ENCODE measurements around the gene HIVEP3.

Gene HIVEP3

DNA sequence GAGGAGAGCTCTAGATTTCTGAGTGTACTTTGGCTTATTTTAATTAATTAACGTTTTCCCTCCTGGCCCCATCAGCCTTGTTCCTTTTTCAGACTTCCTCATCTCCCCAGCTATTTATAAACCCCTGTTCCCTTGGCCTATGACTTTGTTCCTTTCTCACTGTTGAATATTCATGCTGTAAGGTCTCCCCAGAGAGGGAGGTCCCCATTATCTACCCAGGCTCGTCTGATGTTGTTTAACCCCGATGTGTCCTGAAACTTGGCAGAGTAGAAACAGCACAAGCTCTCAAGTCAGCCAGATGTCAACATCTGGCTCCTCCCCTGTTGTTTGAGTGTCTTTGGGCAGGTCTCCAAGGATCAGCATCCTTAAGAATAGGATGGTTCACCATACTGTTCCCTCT, 153.6 kb downstream of the HIVEP3 start:
- in situ Hi-C loops (cut with HindIII; ENCODE audit: low pct_ligation_motif_present, low pct_unique_long_range_greater_than_20kb, low sequenced_read_pairs) = no loop called here
- no peak for DNase-seq

DNA sequence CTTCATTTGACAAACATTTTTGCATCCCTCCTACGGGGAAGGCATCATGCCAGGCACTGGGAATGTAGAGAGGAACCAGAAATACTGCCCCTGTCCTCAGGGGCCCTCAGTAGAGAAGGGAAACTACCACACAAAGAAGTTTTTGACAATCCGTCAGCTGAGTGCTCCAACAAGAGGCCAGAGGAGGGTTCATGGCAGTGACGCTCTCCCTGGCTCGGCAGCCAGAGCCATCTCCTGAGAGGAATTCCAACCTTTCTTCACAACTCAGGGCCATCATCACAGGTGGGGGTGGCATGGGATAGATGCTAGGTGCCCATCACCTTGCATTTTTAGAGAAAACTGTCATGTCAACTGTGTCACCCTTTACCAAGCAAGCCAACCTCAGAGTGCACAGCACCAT, 154.1 kb downstream of the HIVEP3 start:
- no peak for DNase-seq

DNA sequence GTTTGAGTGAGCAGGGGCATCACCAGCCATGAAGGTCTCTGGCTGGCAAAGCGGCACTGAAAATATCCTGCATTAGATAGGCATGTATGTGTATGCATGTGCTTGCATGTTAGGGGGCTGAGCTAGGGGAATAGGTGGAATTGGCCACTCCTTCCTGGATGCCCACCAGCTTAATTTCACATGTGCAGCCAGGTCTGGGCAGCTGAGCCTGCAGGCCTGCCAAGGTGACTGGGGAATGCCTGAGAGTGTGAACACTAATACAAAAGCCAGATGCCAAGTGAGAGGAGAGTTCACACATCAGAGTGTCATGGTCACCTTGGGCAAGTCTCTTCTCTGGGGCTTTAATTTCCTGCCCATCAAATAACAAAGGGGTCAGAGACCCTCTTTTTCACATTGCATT, 155.9 kb downstream of the HIVEP3 start:
- DNase-seq = no peak
- in situ Hi-C loops (cut with HindIII; ENCODE audit: low pct_ligation_motif_present, low pct_unique_long_range_greater_than_20kb, low sequenced_read_pairs) = no loop called here

More for the DNA sequence above, 154.1 kb downstream of the HIVEP3 start:
- in situ Hi-C loops (cut with HindIII; ENCODE audit: low pct_ligation_motif_present, low pct_unique_long_range_greater_than_20kb, low sequenced_read_pairs) = no loop called here

DNA sequence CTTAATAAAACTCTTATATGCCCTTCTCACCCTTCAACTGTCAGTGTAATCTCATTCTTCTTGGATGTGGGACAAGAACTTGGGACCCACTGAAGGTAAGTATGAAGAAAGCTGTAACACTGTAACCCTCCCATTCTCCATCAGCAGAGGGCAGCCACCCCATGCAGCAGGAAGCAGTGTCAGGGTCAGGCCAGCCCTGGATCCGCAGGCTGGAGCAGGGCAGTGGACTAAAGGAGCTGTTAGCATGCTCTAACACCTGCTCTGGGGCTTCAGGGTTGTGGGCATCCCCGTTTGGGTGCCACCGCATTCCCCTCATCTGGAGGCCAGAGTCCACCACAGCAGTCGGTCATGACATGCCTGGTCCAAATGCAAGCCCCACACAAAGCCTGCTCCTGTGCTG, 156.5 kb downstream of the HIVEP3 start:
- in situ Hi-C loops (cut with HindIII; ENCODE audit: low pct_ligation_motif_present, low pct_unique_long_range_greater_than_20kb, low sequenced_read_pairs) = no loop called here
- DNase-seq = no peak

DNA sequence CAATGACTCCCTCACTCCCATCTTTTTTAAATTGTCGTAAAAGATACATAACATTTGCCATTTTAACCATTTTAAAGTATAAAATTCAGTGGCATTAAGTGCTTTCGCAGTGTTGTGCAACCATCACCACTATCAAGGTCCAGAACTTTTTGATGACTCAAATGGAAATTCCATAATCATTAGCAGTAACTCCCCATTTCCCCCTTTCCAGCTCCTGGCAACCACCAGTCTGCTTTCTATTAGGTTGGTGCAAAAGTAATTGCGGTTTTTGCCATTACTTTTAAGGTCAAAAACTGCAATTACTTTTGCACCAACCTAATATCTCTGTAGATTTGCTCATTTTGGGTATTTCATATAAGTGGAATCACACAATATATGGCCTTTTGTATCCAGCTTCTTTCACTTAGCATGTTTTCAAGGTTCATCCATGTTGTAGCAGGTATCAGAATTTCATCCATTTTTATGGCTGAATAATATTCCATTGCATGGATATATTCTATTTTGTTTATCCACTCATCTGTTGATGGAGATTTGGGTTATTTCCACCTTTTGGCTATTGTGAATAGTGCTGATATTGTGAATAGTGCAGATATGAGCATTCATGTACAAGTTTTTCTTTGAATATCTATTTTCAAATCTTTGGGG, 159.7 kb downstream of the HIVEP3 start:
- no peak for DNase-seq
- in situ Hi-C loops (cut with HindIII; ENCODE audit: low pct_ligation_motif_present, low pct_unique_long_range_greater_than_20kb, low sequenced_read_pairs) = no loop called here

DNA sequence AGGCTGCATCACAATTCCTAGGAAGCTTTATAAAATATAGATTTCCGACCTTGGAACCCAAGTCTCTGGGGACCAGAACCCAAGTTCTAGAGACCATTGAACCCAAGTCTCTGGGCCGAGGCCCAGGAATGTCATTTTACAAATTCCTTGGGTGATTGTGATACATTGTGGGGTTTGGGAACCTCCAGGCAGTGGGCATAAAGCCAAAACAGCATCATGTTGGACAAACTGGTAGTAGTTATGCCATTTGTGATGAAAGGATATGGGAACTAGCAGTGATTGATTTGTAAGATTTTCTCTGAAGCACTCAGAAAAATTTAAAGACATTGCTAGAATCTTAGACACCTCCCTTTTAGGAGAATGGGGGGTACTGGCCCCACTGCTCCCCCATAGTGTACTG, 160.2 kb downstream of the HIVEP3 start:
- no peak for DNase-seq
- in situ Hi-C loops (cut with HindIII; ENCODE audit: low pct_ligation_motif_present, low pct_unique_long_range_greater_than_20kb, low sequenced_read_pairs) = no loop called here

DNA sequence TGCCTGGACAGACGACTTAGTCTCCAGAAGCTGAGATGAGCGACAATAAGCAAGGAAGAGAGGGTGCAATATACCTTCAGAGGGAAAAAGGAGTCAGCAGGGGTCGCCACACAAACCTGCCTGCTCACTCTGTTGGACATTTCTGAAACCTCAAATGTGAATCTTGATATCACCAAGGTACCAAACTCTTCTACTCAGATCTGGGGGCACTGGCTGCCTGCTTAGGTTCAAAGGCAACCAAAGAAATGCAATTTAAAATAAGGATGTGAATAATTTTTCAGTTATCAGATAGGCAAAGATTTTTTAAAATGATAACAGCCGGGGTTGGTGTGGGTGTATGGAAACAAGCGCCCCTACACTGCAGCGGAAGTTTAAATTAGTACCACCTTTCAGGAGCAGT, 164.2 kb downstream of the HIVEP3 start:
- in situ Hi-C loops (cut with HindIII; ENCODE audit: low pct_ligation_motif_present, low pct_unique_long_range_greater_than_20kb, low sequenced_read_pairs) = no loop called here

DNA sequence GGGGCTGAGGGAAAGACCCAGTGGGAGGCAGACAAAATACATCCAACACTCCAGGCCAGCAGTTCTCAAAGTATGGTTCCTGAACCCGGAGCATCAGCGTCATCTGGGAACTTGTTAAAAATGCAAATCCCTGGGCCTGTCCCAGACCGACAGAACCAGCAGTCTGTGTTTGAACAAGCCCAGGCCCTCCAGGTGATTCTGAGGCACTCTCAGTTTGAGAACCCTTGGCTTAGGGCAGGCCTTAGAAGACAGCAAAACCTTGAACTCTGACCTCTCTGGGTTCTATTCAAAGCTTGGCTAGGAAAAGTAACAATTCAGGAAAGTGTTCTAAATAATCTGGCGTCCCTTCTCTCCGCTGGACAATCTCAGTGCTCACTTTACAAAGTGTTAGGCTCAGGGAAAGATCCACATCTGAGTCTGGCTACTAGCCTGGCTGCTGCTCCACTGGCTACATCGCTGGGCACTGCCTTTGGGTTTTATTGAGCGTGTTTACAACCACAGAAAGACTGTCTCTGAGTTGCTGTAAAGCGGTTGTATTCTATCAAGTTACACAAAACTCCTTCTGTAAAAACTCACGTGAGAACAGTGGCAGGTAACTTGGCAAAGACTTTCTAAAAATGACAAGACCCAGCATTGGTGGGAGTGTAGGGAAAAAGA, 166.1 kb downstream of the HIVEP3 start:
- DNase-seq = no peak
- in situ Hi-C loops (cut with HindIII; ENCODE audit: low pct_ligation_motif_present, low pct_unique_long_range_greater_than_20kb, low sequenced_read_pairs) = no loop called here

More for the DNA sequence above, 164.2 kb downstream of the HIVEP3 start:
- DNase-seq = no peak

DNA sequence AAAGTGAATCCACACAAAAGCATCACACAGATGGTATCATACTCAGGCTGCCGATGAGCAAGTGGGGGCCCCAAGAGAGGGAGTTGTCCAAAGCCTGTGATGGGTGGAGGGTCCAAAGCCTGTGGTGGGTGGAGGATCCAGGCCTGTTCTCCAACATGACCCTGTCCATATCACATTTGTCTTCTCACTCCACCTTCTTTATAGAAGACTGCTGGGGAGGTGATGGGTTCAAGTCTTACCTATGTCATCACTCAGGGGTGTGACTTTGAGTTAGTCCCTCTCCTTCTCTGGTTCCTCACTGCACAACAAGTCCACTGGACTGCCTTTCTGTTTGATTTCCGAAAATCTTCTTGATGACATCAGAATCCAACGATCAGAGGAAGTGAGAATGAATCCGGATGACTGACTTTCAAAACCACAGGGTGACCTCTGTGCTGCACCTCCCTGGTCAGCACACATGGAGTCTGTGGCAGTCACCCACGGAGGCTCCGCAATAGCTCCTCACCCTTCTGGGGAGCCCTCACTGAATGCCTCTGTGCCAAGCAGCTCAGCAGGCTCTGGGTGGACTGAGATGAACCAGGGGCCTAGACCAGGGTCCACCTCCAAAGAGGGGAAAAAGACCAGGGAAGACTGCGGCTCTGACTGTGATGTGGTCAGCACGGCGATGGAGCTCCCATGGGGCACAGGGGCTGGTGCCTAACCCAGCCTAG, 166.8 kb downstream of the HIVEP3 start:
- DNase-seq = peak; percentile 77
- in situ Hi-C loops (cut with HindIII; ENCODE audit: low pct_ligation_motif_present, low pct_unique_long_range_greater_than_20kb, low sequenced_read_pairs) = no loop called here

DNA sequence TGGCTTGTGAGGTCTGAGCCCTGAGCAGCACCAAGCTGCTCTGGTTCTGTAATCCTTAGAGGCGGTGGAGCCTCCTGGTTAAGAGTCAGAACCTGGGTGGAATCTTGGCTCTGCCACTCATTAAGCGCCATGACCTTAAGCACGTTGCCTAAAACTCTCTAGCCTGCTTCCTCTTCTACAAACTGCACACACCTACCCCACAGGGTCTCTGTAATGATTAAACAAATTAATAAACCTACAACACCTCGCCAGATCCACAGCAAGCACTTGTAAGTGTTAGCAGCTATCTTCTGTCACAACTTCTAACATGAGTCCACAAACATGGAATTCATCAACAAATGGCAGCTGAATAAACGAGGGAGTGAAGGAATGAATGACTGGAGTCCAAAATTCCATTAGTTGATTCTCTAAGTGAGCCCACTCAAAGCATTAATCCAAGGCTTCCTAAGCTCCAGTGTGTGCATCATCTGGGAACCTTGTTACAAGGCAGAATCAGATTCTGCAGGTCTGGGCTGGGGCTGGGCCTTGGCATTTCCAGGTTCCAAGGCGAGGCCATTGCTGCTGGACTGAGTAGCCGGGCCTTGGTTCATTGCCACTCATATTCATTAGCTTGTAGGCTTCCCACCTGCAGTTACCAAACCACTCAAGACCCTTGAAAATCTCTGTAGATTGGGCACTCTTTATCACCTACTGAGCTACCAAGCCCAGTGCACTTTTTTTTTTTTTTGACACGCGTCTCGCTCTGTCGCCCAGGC, 168.6 kb downstream of the HIVEP3 start:
- in situ Hi-C loops (cut with HindIII; ENCODE audit: low pct_ligation_motif_present, low pct_unique_long_range_greater_than_20kb, low sequenced_read_pairs) = no loop called here
- DNase-seq = no peak

DNA sequence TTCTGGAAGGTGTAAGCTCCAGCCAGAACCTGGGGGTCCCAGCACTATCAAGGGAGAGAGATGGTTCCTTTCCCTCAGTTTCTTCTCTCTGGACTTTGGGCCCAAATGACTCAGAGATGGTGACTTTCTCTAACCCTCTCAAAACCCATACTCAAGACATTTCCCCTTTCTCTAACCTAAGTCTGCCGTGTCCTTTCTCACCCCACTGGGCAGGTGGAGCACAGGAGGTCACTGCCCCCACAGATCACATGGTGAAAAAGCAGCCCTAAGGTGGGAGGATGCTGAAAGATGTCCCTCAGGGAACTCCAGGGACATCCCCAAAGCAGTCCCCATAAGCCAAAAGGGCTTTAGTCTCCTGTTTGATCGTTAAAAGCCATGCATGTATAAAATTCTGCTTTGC, 173.7 kb downstream of the HIVEP3 start:
- DNase-seq = no peak
- in situ Hi-C loops (cut with HindIII; ENCODE audit: low pct_ligation_motif_present, low pct_unique_long_range_greater_than_20kb, low sequenced_read_pairs) = no loop called here

DNA sequence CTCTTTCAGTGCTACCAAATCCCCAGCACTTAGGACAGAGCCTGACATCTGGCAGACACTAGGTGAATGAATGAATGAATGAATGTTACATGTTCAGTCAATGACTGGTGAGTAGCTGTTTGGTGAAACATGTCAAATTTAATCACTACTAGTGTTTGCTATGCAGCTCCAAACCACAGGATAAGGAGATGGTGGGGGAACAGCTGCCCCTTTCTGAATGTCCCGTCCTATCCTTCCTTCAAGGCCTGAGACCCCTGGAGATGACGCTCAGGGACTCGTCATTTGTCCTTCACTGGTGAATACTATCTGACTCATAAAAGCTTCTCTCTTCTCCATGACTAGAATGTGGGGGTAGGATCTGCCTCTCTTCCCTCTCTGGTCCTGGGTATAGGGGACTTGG, 175.4 kb downstream of the HIVEP3 start:
- DNase-seq = no peak
- in situ Hi-C loops (cut with HindIII; ENCODE audit: low pct_ligation_motif_present, low pct_unique_long_range_greater_than_20kb, low sequenced_read_pairs) = no loop called here

DNA sequence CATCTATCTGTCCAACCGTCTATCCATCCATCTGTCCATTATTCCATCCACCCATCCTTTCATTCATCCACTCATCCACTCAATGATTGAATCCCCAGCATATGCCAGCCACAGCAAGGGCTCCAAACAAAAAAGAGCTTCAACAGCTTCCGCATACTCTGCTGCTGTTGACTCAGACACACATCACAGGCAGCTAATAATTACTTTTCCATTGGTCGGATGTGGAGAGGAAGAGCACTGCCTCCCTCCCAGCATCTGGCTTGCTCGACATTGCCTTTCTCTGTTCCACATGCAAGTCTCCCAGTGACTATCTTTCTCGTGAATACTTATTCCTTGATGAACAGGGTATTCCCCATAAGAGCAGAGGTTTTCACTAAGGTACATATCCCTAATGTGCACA, 176.5 kb downstream of the HIVEP3 start:
- DNase-seq = peak; percentile 77
- in situ Hi-C loops (cut with HindIII; ENCODE audit: low pct_ligation_motif_present, low pct_unique_long_range_greater_than_20kb, low sequenced_read_pairs) = no loop called here

DNA sequence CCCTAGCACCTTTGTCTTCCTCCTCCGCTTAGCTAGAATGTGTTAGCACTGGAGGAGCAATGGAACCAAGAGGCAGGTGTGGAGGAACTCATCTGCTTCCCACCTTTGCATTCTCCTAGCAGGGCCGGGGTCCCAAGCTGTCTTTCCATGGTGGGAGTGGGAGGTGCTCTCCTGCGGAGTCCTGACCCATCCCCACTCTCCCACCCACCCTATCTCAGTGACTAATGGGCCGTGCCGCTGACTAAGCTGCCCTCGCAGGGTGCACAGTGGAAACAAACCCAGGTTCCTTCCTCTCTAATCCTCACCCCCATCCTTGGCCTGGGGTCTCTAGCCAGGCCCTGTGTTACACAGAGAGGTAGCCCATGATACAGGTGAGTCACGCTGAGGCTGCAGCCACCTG, 177.5 kb downstream of the HIVEP3 start:
- in situ Hi-C loops (cut with HindIII; ENCODE audit: low pct_ligation_motif_present, low pct_unique_long_range_greater_than_20kb, low sequenced_read_pairs) = no loop called here
- no peak for DNase-seq

DNA sequence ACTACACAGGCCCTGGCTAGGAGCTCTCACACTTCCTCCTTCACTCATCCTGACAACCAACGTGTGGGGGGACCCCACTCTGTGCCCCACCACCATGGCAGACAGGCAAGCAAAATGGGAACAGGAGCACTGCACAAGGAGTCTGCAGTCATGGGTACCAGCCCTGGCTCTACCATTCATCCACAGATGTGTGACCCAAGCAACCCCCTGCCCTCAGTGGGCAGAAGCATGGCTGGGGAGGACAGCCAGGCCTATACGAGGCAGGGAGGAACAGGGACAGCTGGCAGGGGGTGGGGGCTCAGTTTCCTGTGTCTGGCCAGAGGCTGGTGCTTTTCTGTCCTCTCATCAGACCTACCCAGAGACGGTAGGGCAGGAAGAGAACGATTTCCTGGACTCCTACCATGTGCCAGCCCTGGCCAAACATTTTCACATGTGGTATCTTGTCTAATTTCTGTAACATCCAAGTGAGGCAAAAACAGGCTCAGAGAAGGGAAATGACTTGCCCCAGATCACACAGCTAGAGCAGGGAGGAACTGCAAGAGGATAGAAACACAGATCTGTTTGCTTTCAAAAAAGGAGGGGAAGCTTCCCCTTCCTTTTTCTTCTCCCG, 178.0 kb downstream of the HIVEP3 start:
- in situ Hi-C loops (cut with HindIII; ENCODE audit: low pct_ligation_motif_present, low pct_unique_long_range_greater_than_20kb, low sequenced_read_pairs) = no loop called here
- no peak for DNase-seq

DNA sequence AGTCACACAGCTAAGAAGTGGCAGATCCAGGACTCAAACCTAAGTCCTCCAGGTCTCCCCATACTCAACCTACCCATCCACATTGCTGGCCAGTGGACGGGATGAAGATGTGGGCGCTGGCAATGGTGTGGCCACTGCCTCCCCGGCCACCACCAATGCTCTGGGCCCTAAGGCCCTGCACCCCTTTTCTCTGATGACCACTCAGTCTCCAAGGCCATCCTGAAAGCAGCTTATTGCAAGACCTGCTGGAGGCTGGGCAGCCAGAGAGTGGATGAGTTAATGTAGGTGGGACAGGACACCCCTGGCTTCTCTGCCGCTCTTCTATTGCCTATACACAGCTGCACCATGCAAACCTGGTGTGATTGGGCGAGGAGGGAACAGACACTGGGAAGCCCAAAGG, 178.7 kb downstream of the HIVEP3 start:
- in situ Hi-C loops (cut with HindIII; ENCODE audit: low pct_ligation_motif_present, low pct_unique_long_range_greater_than_20kb, low sequenced_read_pairs) = no loop called here
- no peak for DNase-seq

DNA sequence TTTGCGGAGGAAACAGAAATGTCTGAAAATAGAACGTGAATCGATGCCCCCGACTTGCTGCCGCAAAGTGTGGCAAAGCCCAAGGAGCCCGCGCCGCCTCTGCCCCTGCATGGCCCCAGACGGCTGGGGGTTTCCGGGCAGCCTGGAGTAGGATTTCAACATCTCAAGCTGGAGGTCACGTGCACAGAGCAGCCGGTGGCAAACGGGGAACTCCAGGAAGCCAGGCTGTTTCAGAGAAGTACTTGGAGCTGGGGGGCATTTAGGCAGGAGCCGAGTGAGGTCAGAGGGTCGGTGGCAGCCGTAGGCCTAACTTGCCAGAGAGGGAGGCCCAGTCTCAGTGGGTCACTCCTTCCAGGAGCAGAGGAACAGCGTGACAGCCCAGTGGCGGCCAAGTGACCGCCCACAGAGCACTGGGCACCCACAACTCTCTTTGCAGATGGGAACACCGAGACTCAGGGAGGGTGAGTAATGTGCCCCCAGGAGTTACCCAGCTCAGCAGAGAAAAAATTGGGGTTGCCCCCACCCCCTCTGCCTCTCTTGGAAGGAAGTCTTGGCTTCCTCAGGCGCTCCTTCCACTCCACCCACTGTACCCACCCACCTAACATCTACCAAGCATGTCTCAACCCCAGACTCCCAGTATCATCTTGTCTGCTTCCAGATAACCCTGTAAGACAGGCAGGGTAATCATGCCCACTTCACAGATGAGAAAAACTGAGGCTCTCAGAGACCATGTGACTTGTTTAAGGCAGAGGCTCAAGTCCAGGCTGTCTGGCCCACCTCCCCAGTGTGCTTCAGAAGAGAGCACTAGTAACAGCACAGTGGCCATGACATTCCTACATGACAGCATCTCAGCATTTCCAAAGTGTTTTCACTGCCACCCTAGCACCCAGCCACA, 179.4 kb downstream of the HIVEP3 start:
- in situ Hi-C loops (cut with HindIII; ENCODE audit: low pct_ligation_motif_present, low pct_unique_long_range_greater_than_20kb, low sequenced_read_pairs) = no loop called here
- DNase-seq = peak; percentile 33

DNA sequence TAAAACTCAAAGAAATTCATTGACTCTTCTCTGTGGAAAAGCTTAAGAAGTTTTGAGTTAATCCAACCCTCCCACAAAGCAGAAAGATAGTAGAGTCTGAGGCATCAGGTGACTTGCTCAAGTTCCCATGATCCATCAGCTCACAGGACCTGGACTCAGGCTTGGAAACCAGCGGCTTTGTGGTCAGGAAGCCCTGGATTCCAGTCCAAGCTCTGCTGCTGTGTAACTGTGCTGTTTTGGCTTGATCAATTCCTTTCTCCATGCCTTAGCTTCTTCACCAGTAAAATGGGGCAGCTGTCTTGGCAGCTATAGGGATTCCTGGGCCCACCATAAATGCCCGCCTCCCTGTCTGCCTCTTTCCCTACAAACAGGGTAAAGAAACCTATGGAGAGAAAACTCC, 180.2 kb downstream of the HIVEP3 start:
- no peak for DNase-seq
- in situ Hi-C loops (cut with HindIII; ENCODE audit: low pct_ligation_motif_present, low pct_unique_long_range_greater_than_20kb, low sequenced_read_pairs) = no loop called here
